T follicular helper cell (primary cell): ENCODE results near the gene KBTBD12.

Experiments
- DNase-seq: peaks from one replicate; pipeline ENCODE4 v3.0.0-alpha.2; 2020; ENCODE audit warnings: low read depth

Gene KBTBD12

GRCh38 chr3:127953091-127954035 lies 38.3 kb downstream of the KBTBD12 start:
- DNase-seq, result no peak

- DNase-seq, result no peak
Measured at GRCh38 chr3:127954640-127955039, 39.6 kb downstream of the KBTBD12 start.

GRCh38 chr3:127955728-127956127 lies 40.7 kb downstream of the KBTBD12 start:
- DNase-seq, result no peak

GRCh38 chr3:127959041-127959440 lies 44.0 kb downstream of the KBTBD12 start:
- DNase-seq, result no peak

GRCh38 chr3:127959873-127960272 lies 44.8 kb downstream of the KBTBD12 start:
- no peak for DNase-seq

GRCh38 chr3:127960421-127960965 lies 45.5 kb downstream of the KBTBD12 start:
- DNase-seq, result no peak

GRCh38 chr3:127961124-127961523 lies 46.1 kb downstream of the KBTBD12 start:
- DNase-seq, result no peak

- DNase-seq, result no peak
Measured at GRCh38 chr3:127961963-127962362, 46.9 kb downstream of the KBTBD12 start.

GRCh38 chr3:127962937-127963336 lies 47.9 kb downstream of the KBTBD12 start:
- no peak for DNase-seq

GRCh38 chr3:127964053-127964452 lies 49.0 kb downstream of the KBTBD12 start:
- no peak for DNase-seq

- no peak for DNase-seq
Measured at GRCh38 chr3:127964816-127965215, 49.8 kb downstream of the KBTBD12 start.

GRCh38 chr3:127967316-127967715 lies 52.3 kb downstream of the KBTBD12 start:
- DNase-seq, result no peak

- DNase-seq, result no peak
Measured at GRCh38 chr3:127970966-127971592, 56.0 kb downstream of the KBTBD12 start.

GRCh38 chr3:127974226-127974625 lies 59.2 kb downstream of the KBTBD12 start:
- DNase-seq, result no peak

GRCh38 chr3:127975153-127976029 lies 60.4 kb downstream of the KBTBD12 start:
- no peak for DNase-seq

- DNase-seq, result no peak
Measured at GRCh38 chr3:127978636-127979035, 63.6 kb downstream of the KBTBD12 start.

- no peak for DNase-seq
Measured at GRCh38 chr3:127979473-127979872, 64.4 kb downstream of the KBTBD12 start.

GRCh38 chr3:127981097-127981496 lies 66.1 kb downstream of the KBTBD12 start:
- DNase-seq, result no peak

- no peak for DNase-seq
Measured at GRCh38 chr3:127982155-127982554, 67.1 kb downstream of the KBTBD12 start.

- no peak for DNase-seq
Measured at GRCh38 chr3:127984241-127984975, 69.4 kb downstream of the KBTBD12 start.

- no peak for DNase-seq
Measured at GRCh38 chr3:127985216-127985615, 70.2 kb downstream of the KBTBD12 start.
